SK-N-MC (cell line): ENCODE data around the gene CDK16.

Experiments
- DNase-seq: peaks from one replicate; pipeline ENCODE4 v3.0.0-alpha.2; 2011; ENCODE audit warnings: low read depth, low spot score
- H3K27ac ChIP-seq: fragments of 200-600 bp; sonication (generic); 2 replicates; pipeline ENCODE4 v1.5.1; 2016; ENCODE audit warnings: mixed run types
- H3K36me3 ChIP-seq: fragments of 200-600 bp; sonication (generic); 2 replicates; pipeline ENCODE4 v1.6.1; 2017; ENCODE audit warnings: antibody characterized with exemption, low read length, mixed read lengths; ENCODE audit not compliant: insufficient read depth
- H3K4me3 ChIP-seq: fragments of 200-600 bp; sonication (generic); 2 replicates; pipeline ENCODE4 v1.5.1; 2016
- H3K9ac ChIP-seq: fragments of 200-600 bp; sonication (generic); 2 replicates; pipeline ENCODE4 v1.8.0; 2017; ENCODE audit warnings: mixed run types, mixed read lengths; ENCODE audit not compliant: insufficient read length
- H3K9me3 ChIP-seq: fragments of 200-600 bp; sonication (generic); 2 replicates; pipeline ENCODE4 v1.6.1; 2017; ENCODE audit warnings: low read depth, mild to moderate bottlenecking, antibody characterized with exemption, low read length, moderate library complexity, mixed read lengths
- EZH2 ChIP-seq: fragments of 200-600 bp; sonication (generic); IDR thresholded peaks from one replicate; pipeline ENCODE4 v1.6.1; 2017; ENCODE audit warnings: antibody characterized with exemption
- FOXP2 ChIP-seq: optimal IDR thresholded peaks from 2 replicates; pipeline ENCODE3; 2011; ENCODE audit warnings: mild to moderate bottlenecking, moderate library complexity; ENCODE audit not compliant: insufficient read depth; ENCODE audit errors: extremely low read length, control extremely low read depth
- POLR2AphosphoS5 ChIP-seq: IDR thresholded peaks from 2 replicates; pipeline ENCODE4 v1.6.1; 2012; ENCODE audit warnings: mild to moderate bottlenecking, low read depth, low read length, borderline replicate concordance

CDK16 gene

GRCh38 chrX:47240619-47241018, 22.1 kb downstream of the CDK16 start:
- no peaks in the 10 kb centered on the region for H3K9me3 ChIP-seq
- DNase-seq: no peak
- no peak overlapping the region for H3K9ac ChIP-seq
- no peak overlapping the region for H3K4me3 ChIP-seq
- TF ChIP-seq FOXP2: no peak
- no peak overlapping the region for H3K27ac ChIP-seq
- H3K36me3 ChIP-seq: peaks cover 48% of the 10 kb centered on the region; the same call in 1 of the 2 replicates

GRCh38 chrX:47241201-47242011, 22.9 kb downstream of the CDK16 start:
- no peak overlapping the region for H3K9ac ChIP-seq
- no peaks in the 10 kb centered on the region for H3K9me3 ChIP-seq
- no peak overlapping the region for H3K27ac ChIP-seq
- no peak for TF ChIP-seq POLR2AphosphoS5
- no peak for TF ChIP-seq EZH2
- peaks cover 55% of the 10 kb centered on the region; the same call in 1 of the 2 replicates for H3K36me3 ChIP-seq
- H3K4me3 ChIP-seq: no peak overlapping the region
- no peak for DNase-seq

- Histone ChIP-seq H3K27ac (no peak overlapping the region), H3K36me3 (peaks cover 55% of the 10 kb centered on the region; the same call in 1 of the 2 replicates), H3K9ac (no peak overlapping the region), H3K9me3 (no peaks in the 10 kb centered on the region), H3K4me3 (no peak overlapping the region)
- TF ChIP-seq EZH2 (no peak), POLR2AphosphoS5 (no peak), FOXP2 (no peak)
- DNase-seq: no peak
Observed at GRCh38 chrX:47242321-47242720, 23.8 kb downstream of the CDK16 start.

- no peak overlapping the region for H3K4me3 ChIP-seq
- H3K9me3 ChIP-seq: no peaks in the 10 kb centered on the region
- no peak overlapping the region for H3K27ac ChIP-seq
- TF ChIP-seq EZH2 (no peak), POLR2AphosphoS5 (no peak), FOXP2 (no peak)
- H3K9ac ChIP-seq: no peak overlapping the region
- no peak for DNase-seq
- H3K36me3 ChIP-seq: peaks cover 55% of the 10 kb centered on the region; the same call in 1 of the 2 replicates
Observed at GRCh38 chrX:47243351-47243750, 24.9 kb downstream of the CDK16 start.

- no peak overlapping the region for H3K4me3 ChIP-seq
- no peak overlapping the region for H3K9ac ChIP-seq
- peaks cover 47% of the 10 kb centered on the region; the same call in 1 of the 2 replicates for H3K36me3 ChIP-seq
- no peaks in the 10 kb centered on the region for H3K9me3 ChIP-seq
- no peak for DNase-seq
- TF ChIP-seq EZH2: no peak
- TF ChIP-seq FOXP2: no peak
- no peak for TF ChIP-seq POLR2AphosphoS5
- no peak overlapping the region for H3K27ac ChIP-seq
Observed at GRCh38 chrX:47244676-47245075, 26.2 kb downstream of the CDK16 start.

- H3K36me3 ChIP-seq: peaks cover 42% of the 10 kb centered on the region; the same call in 1 of the 2 replicates
- H3K9me3 ChIP-seq: no peaks in the 10 kb centered on the region
- H3K9ac ChIP-seq: no peak overlapping the region
- H3K27ac ChIP-seq: no peak overlapping the region
- TF ChIP-seq EZH2: no peak
- TF ChIP-seq POLR2AphosphoS5: no peak
- TF ChIP-seq FOXP2: no peak
- no peak for DNase-seq
- no peak overlapping the region for H3K4me3 ChIP-seq
Observed at GRCh38 chrX:47245156-47245555, 26.7 kb downstream of the CDK16 start.

GRCh38 chrX:47247206-47247998, 28.9 kb downstream of the CDK16 start:
- Histone ChIP-seq H3K9ac (no peak overlapping the region), H3K9me3 (no peaks in the 10 kb centered on the region), H3K27ac (no peak overlapping the region), H3K36me3 (peaks cover 19% of the 10 kb centered on the region; the same call in 1 of the 2 replicates), H3K4me3 (no peak overlapping the region)
- DNase-seq: no peak
- TF ChIP-seq POLR2AphosphoS5 (no peak), EZH2 (no peak), FOXP2 (no peak)

- Histone ChIP-seq H3K9me3 (no peaks in the 10 kb centered on the region), H3K27ac (no peak overlapping the region), H3K4me3 (no peak overlapping the region), H3K9ac (no peak overlapping the region), H3K36me3 (peaks cover 17% of the 10 kb centered on the region; the same call in 1 of the 2 replicates)
- TF ChIP-seq FOXP2 (no peak), EZH2 (no peak), POLR2AphosphoS5 (no peak)
- no peak for DNase-seq
Observed at GRCh38 chrX:47247999-47248320, 29.5 kb downstream of the CDK16 start.

- Histone ChIP-seq H3K9ac (no peak overlapping the region), H3K36me3 (peaks cover 14% of the 10 kb centered on the region; the same call in 1 of the 2 replicates), H3K9me3 (no peaks in the 10 kb centered on the region), H3K27ac (no peak overlapping the region), H3K4me3 (no peak overlapping the region)
- no peak for DNase-seq
- TF ChIP-seq EZH2: no peak
- no peak for TF ChIP-seq POLR2AphosphoS5
- no peak for TF ChIP-seq FOXP2
Observed at GRCh38 chrX:47248576-47248975, 30.1 kb downstream of the CDK16 start.
